ENCODE measurements around the gene ABHD2.

ABHD2 gene

GRCh38 chr15:89192136-89192535 is 103.9 kb downstream of the ABHD2 start:
- DNase-seq (ENCODE audit: low read depth in 3 of 3), result no peak

GRCh38 chr15:89192766-89193165 is 104.5 kb downstream of the ABHD2 start:
- DNase-seq (ENCODE audit: low read depth in 3 of 3), result no peak

GRCh38 chr15:89194608-89195007 is 106.4 kb downstream of the ABHD2 start:
- DNase-seq (ENCODE audit: low read depth in 3 of 3), result no peak

GRCh38 chr15:89195836-89196235 is 107.6 kb downstream of the ABHD2 start:
- no peak for DNase-seq (ENCODE audit: low read depth in 3 of 3)

- no peak for DNase-seq (ENCODE audit: low read depth in 3 of 3)
Measured at GRCh38 chr15:89196241-89196640, 108.0 kb downstream of the ABHD2 start.

GRCh38 chr15:89196994-89197393 is 108.7 kb downstream of the ABHD2 start:
- DNase-seq (ENCODE audit: low read depth in 3 of 3), result no peak

GRCh38 chr15:89197503-89197971 is 109.3 kb downstream of the ABHD2 start:
- DNase-seq (ENCODE audit: low read depth in 3 of 3), result no peak

GRCh38 chr15:89198196-89198595 is 109.9 kb downstream of the ABHD2 start:
- no peak for DNase-seq (ENCODE audit: low read depth in 3 of 3)

GRCh38 chr15:89198934-89199333 is 110.7 kb downstream of the ABHD2 start:
- DNase-seq (ENCODE audit: low read depth in 3 of 3), result no peak

- DNase-seq (ENCODE audit: low read depth in 3 of 3), result no peak
Measured at GRCh38 chr15:89199746-89200145, 111.5 kb downstream of the ABHD2 start.

GRCh38 chr15:89200182-89200581 is 111.9 kb downstream of the ABHD2 start:
- no peak for DNase-seq (ENCODE audit: low read depth in 3 of 3)

- DNase-seq (ENCODE audit: low read depth in 3 of 3), result no peak
Measured at GRCh38 chr15:89201465-89202005, 113.3 kb downstream of the ABHD2 start.

GRCh38 chr15:89203705-89204273 is 115.5 kb downstream of the ABHD2 start:
- DNase-seq (ENCODE audit: low read depth in 3 of 3), result no peak

- DNase-seq (ENCODE audit: low read depth in 3 of 3), result no peak
Measured at GRCh38 chr15:89205991-89206585, 117.8 kb downstream of the ABHD2 start.

GRCh38 chr15:89206908-89207331 is 118.7 kb downstream of the ABHD2 start:
- DNase-seq (ENCODE audit: low read depth in 3 of 3), result peak; percentile 52 to 71 (median 57)

GRCh38 chr15:89208256-89208655 is 120.0 kb downstream of the ABHD2 start:
- no peak for DNase-seq (ENCODE audit: low read depth in 3 of 3)

GRCh38 chr15:89209057-89209456 is 120.8 kb downstream of the ABHD2 start:
- no peak for DNase-seq (ENCODE audit: low read depth in 3 of 3)

GRCh38 chr15:89211678-89212170 is 123.5 kb downstream of the ABHD2 start:
- DNase-seq (ENCODE audit: low read depth in 3 of 3), result no peak

- no peak for DNase-seq (ENCODE audit: low read depth in 3 of 3)
Measured at GRCh38 chr15:89215627-89216026, 127.4 kb downstream of the ABHD2 start.

- DNase-seq (ENCODE audit: low read depth in 3 of 3), result no peak
Measured at GRCh38 chr15:89217031-89217430, 128.8 kb downstream of the ABHD2 start.

GRCh38 chr15:89217686-89218376 is 129.6 kb downstream of the ABHD2 start:
- DNase-seq (ENCODE audit: low read depth in 3 of 3), result no peak

GRCh38 chr15:89218531-89218930 is 130.3 kb downstream of the ABHD2 start:
- DNase-seq (ENCODE audit: low read depth in 3 of 3), result no peak

GRCh38 chr15:89221543-89221942 is 133.3 kb downstream of the ABHD2 start, which contains the start of gene RLBP1:
TSS of gene RLBP1 (minus strand) at chr15:89221579. CDS start at chr15:89218975, 2,604 bp downstream.
- no peak for DNase-seq (ENCODE audit: low read depth in 3 of 3)

Data from stimulated activated CD4-positive, alpha-beta T cell treated with anti-CD3 and anti-CD28 coated beads, TNF-alpha, amount 100 ng/mL, for 4 hours (primary cell).